HEK293 (cell line): ENCODE data around the gene TPH1.

Source experiments
- CTCF ChIA-PET: fragments of 350-600 bp; formaldehyde crosslinking; extraction: SDS; loops from one replicate; lab custom pipeline; 2021; ENCODE audit warnings: antibody characterized with exemption; lab: Yijun Ruan, JAX
- POLR2A ChIA-PET: fragments of 300-600 bp; formaldehyde crosslinking; extraction: SDS; loops from one replicate; lab custom pipeline; 2020; ENCODE audit warnings: antibody characterized with exemption, inconsistent platforms; lab: Yijun Ruan, JAX
- H3K27ac ChIP-seq: fragments of 200-500 bp; sonication (Bioruptor generic); 2 replicates; pipeline ENCODE4 v1.5.1; 2014; ENCODE audit warnings: low read depth, low read length, control low read depth, inconsistent platforms; ENCODE audit errors: extremely low read depth
- H3K36me3 ChIP-seq, 2 experiments: fragments of 200-500 bp in 1 of 2; sonication (Bioruptor generic) in 1 of 2; 1 replicate in 1 of 2; 2 replicates in 1 of 2; pipeline ENCODE4 v1.5.1; 2014 to 2017; ENCODE audit warnings: inconsistent platforms in 2 of 2, low read length in 2 of 2; ENCODE audit not compliant: control insufficient read depth in 2 of 2, insufficient read depth in 1 of 2
- H3K4me1 ChIP-seq: fragments of 200-500 bp; sonication (Bioruptor generic); 2 replicates; pipeline ENCODE4 v1.5.1; 2014; ENCODE audit warnings: mild to moderate bottlenecking, low read length, inconsistent platforms; ENCODE audit not compliant: control insufficient read depth, insufficient read depth
- H3K4me3 ChIP-seq: 2 replicates; pipeline ENCODE4 v1.5.1; 2011; ENCODE audit warnings: low read depth, mild to moderate bottlenecking, control low read depth, low read length, moderate library complexity
- H3K9me3 ChIP-seq: fragments of 200-500 bp; sonication (Bioruptor generic); 2 replicates; pipeline ENCODE4 v1.5.1; 2014; ENCODE audit warnings: low read depth, low read length, inconsistent platforms; ENCODE audit not compliant: control insufficient read depth, insufficient read depth
- HOXD13 ChIP-seq: sonication (generic); formaldehyde crosslinking; IDR thresholded peaks from 2 replicates; pipeline ENCODE4 v1.8.0; 2022; ENCODE audit warnings: missing genetic modification reagents, borderline replicate concordance
- IKZF3 ChIP-seq: fragments of 450-650 bp; IDR thresholded peaks from 2 replicates; pipeline ENCODE4 v1.5.0; 2018; ENCODE audit warnings: missing biosample characterization, mild to moderate bottlenecking, missing genetic modification characterization, moderate library complexity
- PRDM1 ChIP-seq: fragments of 450-650 bp; formaldehyde crosslinking; IDR thresholded peaks from 2 replicates; pipeline ENCODE4; 2016; ENCODE audit warnings: missing biosample characterization, missing genetic modification characterization
- SALL2 ChIP-seq: fragments of 450-650 bp; formaldehyde crosslinking; IDR thresholded peaks from 2 replicates; pipeline ENCODE4 v1.5.0; 2017; ENCODE audit warnings: missing biosample characterization, mild to moderate bottlenecking, missing genetic modification characterization, borderline replicate concordance
- TCF7L2 ChIP-seq: IDR thresholded peaks from 2 replicates; pipeline ENCODE4 v1.6.1; 2011; ENCODE audit warnings: low read depth, mild to moderate bottlenecking, inconsistent platforms, low read length, moderate library complexity, borderline replicate concordance
- YY1 ChIP-seq: fragments of 450-650 bp; formaldehyde crosslinking; IDR thresholded peaks from 2 replicates; pipeline ENCODE4 v1.5.1; 2018; ENCODE audit warnings: missing biosample characterization, missing genetic modification characterization
- ZEB2 ChIP-seq: fragments of 450-650 bp; formaldehyde crosslinking; IDR thresholded peaks from 2 replicates; pipeline ENCODE4 v1.5.1; 2016; ENCODE audit warnings: missing biosample characterization, missing genetic modification characterization
- ZNF112 ChIP-seq: fragments of 450-650 bp; formaldehyde crosslinking; IDR thresholded peaks from 2 replicates; pipeline ENCODE4 v1.5.0; 2017; ENCODE audit warnings: missing biosample characterization, missing genetic modification characterization
- ZNF184 ChIP-seq: fragments of 450-650 bp; IDR thresholded peaks from 2 replicates; pipeline ENCODE4 v1.5.1; 2018; ENCODE audit warnings: missing biosample characterization, mild to moderate bottlenecking, missing genetic modification characterization
- ZNF2 ChIP-seq: fragments of 450-650 bp; formaldehyde crosslinking; IDR thresholded peaks from 2 replicates; pipeline ENCODE4 v1.5.1; 2016; ENCODE audit warnings: missing biosample characterization, missing genetic modification characterization
- ZNF202 ChIP-seq: fragments of 450-650 bp; formaldehyde crosslinking; IDR thresholded peaks from 2 replicates; pipeline ENCODE4 v1.5.1; 2016; ENCODE audit warnings: missing biosample characterization, missing genetic modification characterization, borderline replicate concordance
- ZNF221 ChIP-seq: fragments of 450-650 bp; formaldehyde crosslinking; IDR thresholded peaks from 2 replicates; pipeline ENCODE4 v1.5.1; 2017; ENCODE audit warnings: missing biosample characterization, missing genetic modification characterization, borderline replicate concordance
- ZNF23 ChIP-seq: fragments of 450-650 bp; formaldehyde crosslinking; IDR thresholded peaks from 2 replicates; pipeline ENCODE4 v1.5.1; 2016; ENCODE audit warnings: missing biosample characterization, missing genetic modification characterization, borderline replicate concordance
- ZNF24 ChIP-seq: fragments of 450-650 bp; formaldehyde crosslinking; IDR thresholded peaks from 2 replicates; pipeline ENCODE4 v1.5.1; 2016; ENCODE audit warnings: missing biosample characterization, missing genetic modification characterization
- ZNF302 ChIP-seq: fragments of 450-650 bp; formaldehyde crosslinking; IDR thresholded peaks from 2 replicates; pipeline ENCODE4 v1.5.1; 2016; ENCODE audit warnings: missing biosample characterization, missing genetic modification characterization, low read depth
- ZNF391 ChIP-seq: fragments of 450-650 bp; formaldehyde crosslinking; IDR thresholded peaks from 2 replicates; pipeline ENCODE4 v1.5.1; 2016; ENCODE audit warnings: low read depth, missing biosample characterization, missing genetic modification characterization, borderline replicate concordance
- ZNF426 ChIP-seq: fragments of 450-650 bp; formaldehyde crosslinking; IDR thresholded peaks from 2 replicates; pipeline ENCODE4 v1.5.1; 2017; ENCODE audit warnings: missing biosample characterization, missing genetic modification characterization, mild to moderate bottlenecking, inconsistent platforms, moderate library complexity
- ZNF473 ChIP-seq: fragments of 450-650 bp; formaldehyde crosslinking; IDR thresholded peaks from 2 replicates; pipeline ENCODE4 v1.5.1; 2017; ENCODE audit warnings: missing biosample characterization, missing genetic modification characterization
- ZNF510 ChIP-seq: fragments of 450-650 bp; formaldehyde crosslinking; IDR thresholded peaks from 2 replicates; pipeline ENCODE4 v1.5.1; 2018; ENCODE audit warnings: mild to moderate bottlenecking, missing genetic modification characterization, missing biosample characterization; ENCODE audit not compliant: insufficient replicate concordance
- ZNF555 ChIP-seq: fragments of 450-650 bp; formaldehyde crosslinking; conservative IDR thresholded peaks from 2 replicates; pipeline ENCODE4 v1.5.1; 2017; ENCODE audit warnings: missing biosample characterization, mild to moderate bottlenecking, missing genetic modification characterization, inconsistent platforms
- ZNF571 ChIP-seq: fragments of 450-650 bp; formaldehyde crosslinking; IDR thresholded peaks from 2 replicates; pipeline ENCODE4 v1.5.0; 2017; ENCODE audit warnings: missing biosample characterization, missing genetic modification characterization
- ZNF585B ChIP-seq: fragments of 450-650 bp; formaldehyde crosslinking; IDR thresholded peaks from 2 replicates; pipeline ENCODE4 v1.5.1; 2016; ENCODE audit warnings: missing biosample characterization, missing genetic modification characterization
- ZNF624 ChIP-seq: fragments of 450-650 bp; formaldehyde crosslinking; IDR thresholded peaks from 2 replicates; pipeline ENCODE4 v1.5.1; 2017; ENCODE audit warnings: missing biosample characterization, missing genetic modification characterization
- ZNF76 ChIP-seq: fragments of 450-650 bp; formaldehyde crosslinking; IDR thresholded peaks from 2 replicates; pipeline ENCODE4; 2016; ENCODE audit warnings: low read depth, missing biosample characterization, missing genetic modification characterization, borderline replicate concordance
- ZNF792 ChIP-seq: fragments of 450-650 bp; formaldehyde crosslinking; IDR thresholded peaks from 2 replicates; pipeline ENCODE4 v1.5.1; 2016; ENCODE audit warnings: missing biosample characterization, missing genetic modification characterization
- ZSCAN16 ChIP-seq: fragments of 450-650 bp; formaldehyde crosslinking; IDR thresholded peaks from 2 replicates; pipeline ENCODE4 v1.5.1; 2016; ENCODE audit warnings: missing biosample characterization, missing genetic modification characterization
- TF ChIP-seq, protein P1 (sequence below): fragments of 450-650 bp; formaldehyde crosslinking; IDR thresholded peaks from 2 replicates; pipeline ENCODE4 v1.5.0; 2017; ENCODE audit warnings: missing biosample characterization, missing genetic modification characterization, borderline replicate concordance
- TF ChIP-seq, protein P2 (sequence below): fragments of 450-650 bp; formaldehyde crosslinking; conservative IDR thresholded peaks from 2 replicates; pipeline ENCODE4 v1.5.1; 2016; ENCODE audit warnings: low read depth, missing biosample characterization, missing genetic modification characterization

Gene TPH1

DNA sequence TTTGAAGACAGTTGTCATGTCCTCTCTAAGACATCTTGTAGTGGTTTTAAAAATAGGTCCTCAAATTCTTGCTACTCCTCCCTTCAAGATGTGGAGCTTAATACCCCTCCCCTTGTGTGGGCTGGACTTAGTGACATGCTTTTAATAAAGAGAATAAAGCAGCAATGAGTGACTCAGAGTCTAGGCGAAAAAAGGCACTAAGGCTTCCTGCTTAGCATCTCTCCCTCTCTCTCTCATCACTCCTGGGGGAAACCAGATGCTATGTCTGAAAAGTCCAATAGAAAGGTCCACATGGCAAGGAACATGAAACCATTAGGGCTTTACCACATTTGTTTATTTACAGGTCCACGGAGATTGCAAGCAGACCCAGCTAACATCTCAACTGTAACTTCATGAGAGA, 44.9 kb downstream of the TPH1 start:
- H3K4me3 ChIP-seq, result no peak overlapping the region
- H3K27ac ChIP-seq, result no peak overlapping the region
- H3K36me3 ChIP-seq, result peaks cover 4 to 86% of the 10 kb centered on the region in 2 experiments; a peak in 2 of 3 replicates
- no peaks in the 10 kb centered on the region for H3K9me3 ChIP-seq
- ChIA-PET POLR2A (no interaction called here), CTCF (interaction anchor here (5.5 kb wide), 1 partner anchor 9 kb away, joined by 38 read pairs; no protein-coding TSS in a partner anchor)
- H3K4me1 ChIP-seq, result no peaks in the 10 kb centered on the region
- TF ChIP-seq ZNF510 (tag by site-specific recombination) (no peak), SALL2 (tag by site-specific recombination) (no peak), ZNF426 (tag by site-specific recombination) (no peak), ZNF24 (tag by site-specific recombination) (no peak), ZNF221 (tag by site-specific recombination) (no peak), ZEB2 (tag by site-specific recombination) (no peak), ZNF473 (tag by site-specific recombination) (no peak), ZNF302 (tag by site-specific recombination) (no peak), ZNF391 (tag by site-specific recombination) (no peak), ZNF555 (no peak), ZNF2 (tag by site-specific recombination) (no peak), ZNF112 (tag by site-specific recombination) (no peak), YY1 (tag by site-specific recombination) (no peak)

DNA sequence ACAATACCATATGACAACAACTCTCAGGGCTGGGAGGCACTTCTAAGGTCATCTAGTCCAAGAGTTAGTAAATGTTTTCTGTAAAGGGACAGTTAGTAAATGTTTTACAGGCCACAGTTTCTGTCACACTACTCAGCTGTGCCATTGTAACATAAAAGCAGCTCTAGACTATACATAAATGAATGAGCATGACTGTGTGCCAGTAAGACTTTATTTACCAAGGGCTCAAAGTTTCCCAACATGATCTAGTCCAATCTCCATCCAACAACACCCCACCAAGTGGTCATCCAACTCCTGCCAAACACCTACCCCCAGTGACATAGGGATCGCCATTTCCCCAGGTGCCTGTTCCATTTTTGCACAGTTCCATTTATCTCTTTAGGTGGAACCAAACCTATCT, 45.3 kb downstream of the TPH1 start:
- H3K9me3 ChIP-seq, result no peaks in the 10 kb centered on the region
- no peak overlapping the region for H3K27ac ChIP-seq
- peaks cover 4 to 88% of the 10 kb centered on the region in 2 experiments; a peak in 2 of 3 replicates for H3K36me3 ChIP-seq
- TF ChIP-seq ZNF23 (tag by site-specific recombination), result no peak
- TF ChIP-seq ZNF76 (tag by site-specific recombination), result no peak
- TF ChIP-seq ZNF202 (tag by site-specific recombination), result no peak
- no peak for TF ChIP-seq ZNF571
- TF ChIP-seq, protein P1, sequence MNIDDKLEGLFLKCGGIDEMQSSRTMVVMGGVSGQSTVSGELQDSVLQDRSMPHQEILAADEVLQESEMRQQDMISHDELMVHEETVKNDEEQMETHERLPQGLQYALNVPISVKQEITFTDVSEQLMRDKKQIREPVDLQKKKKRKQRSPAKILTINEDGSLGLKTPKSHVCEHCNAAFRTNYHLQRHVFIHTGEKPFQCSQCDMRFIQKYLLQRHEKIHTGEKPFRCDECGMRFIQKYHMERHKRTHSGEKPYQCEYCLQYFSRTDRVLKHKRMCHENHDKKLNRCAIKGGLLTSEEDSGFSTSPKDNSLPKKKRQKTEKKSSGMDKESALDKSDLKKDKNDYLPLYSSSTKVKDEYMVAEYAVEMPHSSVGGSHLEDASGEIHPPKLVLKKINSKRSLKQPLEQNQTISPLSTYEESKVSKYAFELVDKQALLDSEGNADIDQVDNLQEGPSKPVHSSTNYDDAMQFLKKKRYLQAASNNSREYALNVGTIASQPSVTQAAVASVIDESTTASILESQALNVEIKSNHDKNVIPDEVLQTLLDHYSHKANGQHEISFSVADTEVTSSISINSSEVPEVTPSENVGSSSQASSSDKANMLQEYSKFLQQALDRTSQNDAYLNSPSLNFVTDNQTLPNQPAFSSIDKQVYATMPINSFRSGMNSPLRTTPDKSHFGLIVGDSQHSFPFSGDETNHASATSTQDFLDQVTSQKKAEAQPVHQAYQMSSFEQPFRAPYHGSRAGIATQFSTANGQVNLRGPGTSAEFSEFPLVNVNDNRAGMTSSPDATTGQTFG (tag by site-specific recombination), result no peak
- TF ChIP-seq ZNF585B (tag by site-specific recombination), result no peak
- no peak for TF ChIP-seq ZNF112 (tag by site-specific recombination)
- TF ChIP-seq IKZF3 (tag by site-specific recombination), result no peak
- no peak for TF ChIP-seq TCF7L2
- TF ChIP-seq ZSCAN16 (tag by site-specific recombination), result no peak
- no peak for TF ChIP-seq ZNF792
- TF ChIP-seq, protein P2, sequence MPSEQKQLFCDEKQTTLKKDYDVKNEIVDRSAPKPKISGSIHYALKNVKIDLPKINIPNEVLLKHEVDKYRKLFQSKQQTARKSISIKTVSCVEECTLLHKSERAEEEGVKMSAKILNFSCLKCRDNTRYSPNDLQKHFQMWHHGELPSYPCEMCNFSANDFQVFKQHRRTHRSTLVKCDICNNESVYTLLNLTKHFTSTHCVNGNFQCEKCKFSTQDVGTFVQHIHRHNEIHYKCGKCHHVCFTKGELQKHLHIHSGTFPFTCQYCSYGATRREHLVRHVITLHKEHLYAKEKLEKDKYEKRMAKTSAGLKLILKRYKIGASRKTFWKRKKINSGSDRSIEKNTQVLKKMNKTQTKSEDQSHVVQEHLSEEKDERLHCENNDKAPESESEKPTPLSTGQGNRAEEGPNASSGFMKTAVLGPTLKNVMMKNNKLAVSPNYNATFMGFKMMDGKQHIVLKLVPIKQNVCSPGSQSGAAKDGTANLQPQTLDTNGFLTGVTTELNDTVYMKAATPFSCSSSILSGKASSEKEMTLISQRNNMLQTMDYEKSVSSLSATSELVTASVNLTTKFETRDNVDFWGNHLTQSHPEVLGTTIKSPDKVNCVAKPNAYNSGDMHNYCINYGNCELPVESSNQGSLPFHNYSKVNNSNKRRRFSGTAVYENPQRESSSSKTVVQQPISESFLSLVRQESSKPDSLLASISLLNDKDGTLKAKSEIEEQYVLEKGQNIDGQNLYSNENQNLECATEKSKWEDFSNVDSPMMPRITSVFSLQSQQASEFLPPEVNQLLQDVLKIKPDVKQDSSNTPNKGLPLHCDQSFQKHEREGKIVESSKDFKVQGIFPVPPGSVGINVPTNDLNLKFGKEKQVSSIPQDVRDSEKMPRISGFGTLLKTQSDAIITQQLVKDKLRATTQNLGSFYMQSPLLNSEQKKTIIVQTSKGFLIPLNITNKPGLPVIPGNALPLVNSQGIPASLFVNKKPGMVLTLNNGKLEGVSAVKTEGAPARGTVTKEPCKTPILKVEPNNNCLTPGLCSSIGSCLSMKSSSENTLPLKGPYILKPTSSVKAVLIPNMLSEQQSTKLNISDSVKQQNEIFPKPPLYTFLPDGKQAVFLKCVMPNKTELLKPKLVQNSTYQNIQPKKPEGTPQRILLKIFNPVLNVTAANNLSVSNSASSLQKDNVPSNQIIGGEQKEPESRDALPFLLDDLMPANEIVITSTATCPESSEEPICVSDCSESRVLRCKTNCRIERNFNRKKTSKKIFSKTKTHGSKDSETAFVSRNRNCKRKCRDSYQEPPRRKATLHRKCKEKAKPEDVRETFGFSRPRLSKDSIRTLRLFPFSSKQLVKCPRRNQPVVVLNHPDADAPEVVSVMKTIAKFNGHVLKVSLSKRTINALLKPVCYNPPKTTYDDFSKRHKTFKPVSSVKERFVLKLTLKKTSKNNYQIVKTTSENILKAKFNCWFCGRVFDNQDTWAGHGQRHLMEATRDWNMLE (tag by site-specific recombination), result no peak
- no peak for TF ChIP-seq ZNF624 (tag by site-specific recombination)
- TF ChIP-seq PRDM1 (tag by site-specific recombination), result no peak
- TF ChIP-seq HOXD13 (CRISPR knock-in tag), result no peak
- no peak for TF ChIP-seq ZNF184 (tag by site-specific recombination)
- TF ChIP-seq ZNF555, result no peak
- TF ChIP-seq, all 188 proteins: peak for 0
- POLR2A ChIA-PET, result no interaction called here
- Histone ChIP-seq H3K4me1 (no peaks in the 10 kb centered on the region), H3K4me3 (no peak overlapping the region)
- CTCF ChIA-PET, result interaction anchor here (1.3 to 5.5 kb wide), 3 partner anchors 9 to 22 kb away, joined by 7 to 38 read pairs (median 8); no protein-coding TSS in a partner anchor
